Stimulated activated effector memory CD8-positive, alpha-beta T cell treated with anti-CD3 and anti-CD28 coated beads, Interleukin-12 subunit alpha, Interleukin-12 subunit beta, amount 100 ng/mL, for 72 hours (primary cell): Measurements from ENCODE around the gene CDK6.

Source experiments
- ATAC-seq: fragments of 150-1000 bp; cut with Tn5 transposase; 2 replicates; pipeline ENCODE4 v1.10.0; 2021
- DNase-seq, 2 donors: peaks; one replicate each; pipeline ENCODE4 v3.0.0; 2021 to 2022; ENCODE audit warnings: low spot score in 2 of 2
- H3K27ac Mint-ChIP-seq: one replicate; pipeline ENCODE4 v1.8.0; 2022; ENCODE audit warnings: mild to moderate bottlenecking, mixed read lengths
- H3K36me3 Mint-ChIP-seq: one replicate; pipeline ENCODE4 v1.8.0; 2022; ENCODE audit warnings: mild to moderate bottlenecking, mixed read lengths
- H3K4me1 Mint-ChIP-seq: one replicate; pipeline ENCODE4 v1.8.0; 2022; ENCODE audit warnings: mixed read lengths
- H3K4me3 Mint-ChIP-seq: one replicate; pipeline ENCODE4 v1.8.0; 2022; ENCODE audit warnings: mild to moderate bottlenecking, mixed read lengths
- H3K9me3 Mint-ChIP-seq: one replicate; pipeline ENCODE4 v1.8.0; 2022; ENCODE audit warnings: mixed read lengths

The CDK6 gene

DNA sequence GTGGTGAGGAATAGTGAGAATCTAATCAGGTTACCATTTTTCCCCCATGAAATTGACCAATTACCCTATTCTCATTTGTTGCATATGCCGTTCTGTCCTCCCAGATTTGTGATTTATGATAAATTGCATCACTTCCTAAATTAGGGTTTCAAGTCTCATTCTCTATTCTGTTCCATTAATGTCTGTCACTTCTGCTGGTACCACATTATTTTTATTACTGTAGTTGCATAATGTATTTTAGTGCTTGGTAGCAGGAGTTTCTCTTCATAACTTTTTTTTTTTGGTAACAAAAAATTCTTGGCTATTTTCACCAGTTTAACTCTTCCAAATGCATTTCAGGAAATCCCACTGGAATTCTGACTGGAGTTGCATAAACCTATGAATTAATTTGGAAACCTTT is 202.2 kb downstream of the CDK6 start:
- Mint-ChIP-seq H3K27ac (peak overlapping the region; percentile 92), H3K36me3 (peaks cover 92% of the 10 kb centered on the region), H3K4me3 (peak overlapping the region; percentile 55), H3K9me3 (peaks cover 3% of the 10 kb centered on the region), H3K4me1 (peaks cover 73% of the 10 kb centered on the region)
- DNase-seq: no peak
- ATAC-seq: no peak

DNA sequence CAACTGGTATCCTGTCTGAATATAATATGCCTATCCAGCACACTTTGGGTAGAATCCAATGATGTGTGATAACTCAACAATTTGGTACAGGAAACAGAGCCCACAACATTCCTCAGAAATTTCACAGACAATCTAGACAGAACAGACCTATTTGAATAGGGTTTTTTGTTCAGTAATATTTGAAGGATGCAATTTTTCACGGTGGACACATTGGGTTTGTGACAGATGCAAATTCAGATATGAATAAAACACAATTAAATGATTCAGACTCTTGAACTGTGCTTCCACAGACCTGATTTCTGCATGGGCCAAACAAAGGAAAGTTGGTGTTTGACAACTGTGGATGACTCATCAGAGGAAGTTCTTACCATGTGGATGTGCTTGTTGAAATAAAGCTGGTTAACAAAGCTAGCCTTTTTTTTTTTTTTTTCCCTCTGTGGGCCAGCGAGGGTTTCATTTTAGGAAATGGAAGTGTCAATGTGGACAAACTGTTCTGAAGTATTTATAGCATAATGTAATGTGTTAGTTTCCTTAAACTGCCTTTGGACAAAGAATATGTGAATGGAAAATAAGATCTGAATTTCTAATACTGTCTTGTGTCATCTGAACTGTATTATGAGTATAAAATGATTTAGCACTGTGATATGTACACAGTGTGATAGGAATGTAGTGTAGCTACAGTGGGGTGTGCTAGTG is 203.0 kb downstream of the CDK6 start:
- Mint-ChIP-seq H3K27ac (peak overlapping the region; percentile 92), H3K9me3 (peaks cover 6% of the 10 kb centered on the region), H3K4me1 (peaks cover 73% of the 10 kb centered on the region), H3K4me3 (peak overlapping the region; percentile 55), H3K36me3 (peaks cover 92% of the 10 kb centered on the region)
- peak; percentile 57 for ATAC-seq
- DNase-seq: no peak

DNA sequence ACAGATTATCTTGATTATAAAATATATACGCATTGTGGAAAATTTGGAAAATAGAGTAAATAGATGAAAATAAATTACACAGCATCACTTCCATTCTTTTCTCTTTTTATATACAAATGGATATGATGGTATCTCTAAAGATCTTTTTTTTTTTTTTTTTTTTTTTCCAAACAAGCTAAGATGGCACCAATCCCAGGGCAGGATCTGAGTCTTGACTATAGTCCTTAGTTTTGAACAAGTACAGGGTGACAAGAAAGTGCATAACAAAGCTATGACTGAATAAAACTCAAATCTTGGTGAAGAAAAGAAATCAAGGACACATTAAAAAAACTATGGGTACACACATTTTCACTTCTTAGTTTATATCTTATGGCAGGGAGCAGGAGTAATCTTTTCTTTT is 203.6 kb downstream of the CDK6 start:
- peaks cover 74% of the 10 kb centered on the region for H3K4me1 Mint-ChIP-seq
- DNase-seq (no peak), ATAC-seq (no peak)
- peaks cover 93% of the 10 kb centered on the region for H3K36me3 Mint-ChIP-seq
- H3K27ac Mint-ChIP-seq: peak overlapping the region; percentile 92
- peak overlapping the region; percentile 55 for H3K4me3 Mint-ChIP-seq
- H3K9me3 Mint-ChIP-seq: peaks cover 6% of the 10 kb centered on the region

DNA sequence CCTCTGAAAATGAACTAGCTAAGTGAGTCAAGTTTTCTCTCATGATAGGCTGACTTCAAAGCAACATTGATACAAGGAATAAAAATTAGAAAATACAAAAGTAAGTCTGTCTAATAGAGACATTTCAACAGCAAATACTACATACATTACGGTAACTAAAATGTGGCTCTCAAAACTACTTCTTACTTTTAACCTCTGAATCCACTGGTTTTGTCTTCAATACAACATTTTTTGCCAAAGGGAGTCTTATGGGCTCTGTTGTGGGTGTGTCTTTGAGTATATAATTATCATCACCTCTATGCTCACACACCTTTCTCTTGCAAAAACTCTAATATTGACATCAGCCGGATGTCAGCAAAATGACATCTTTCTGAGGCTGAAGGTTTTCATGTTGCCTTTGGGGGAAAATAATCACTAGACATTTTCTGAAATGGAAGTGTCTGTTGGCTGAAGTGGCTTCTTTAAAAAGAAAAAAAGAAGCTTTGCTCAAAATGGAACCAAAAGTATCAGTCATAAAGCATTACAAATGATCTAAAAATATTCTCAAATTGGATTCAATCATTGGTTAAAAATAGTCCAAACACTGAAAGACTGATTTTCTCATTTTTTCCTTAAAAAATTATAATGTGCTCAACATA is 204.4 kb downstream of the CDK6 start:
- H3K9me3 Mint-ChIP-seq: peaks cover 6% of the 10 kb centered on the region
- H3K27ac Mint-ChIP-seq: peak overlapping the region; percentile 92
- H3K4me3 Mint-ChIP-seq: peak overlapping the region; percentile 46
- ATAC-seq (peak; percentile 1), DNase-seq (no peak)
- H3K4me1 Mint-ChIP-seq: peaks cover 82% of the 10 kb centered on the region
- H3K36me3 Mint-ChIP-seq: peaks cover 95% of the 10 kb centered on the region

DNA sequence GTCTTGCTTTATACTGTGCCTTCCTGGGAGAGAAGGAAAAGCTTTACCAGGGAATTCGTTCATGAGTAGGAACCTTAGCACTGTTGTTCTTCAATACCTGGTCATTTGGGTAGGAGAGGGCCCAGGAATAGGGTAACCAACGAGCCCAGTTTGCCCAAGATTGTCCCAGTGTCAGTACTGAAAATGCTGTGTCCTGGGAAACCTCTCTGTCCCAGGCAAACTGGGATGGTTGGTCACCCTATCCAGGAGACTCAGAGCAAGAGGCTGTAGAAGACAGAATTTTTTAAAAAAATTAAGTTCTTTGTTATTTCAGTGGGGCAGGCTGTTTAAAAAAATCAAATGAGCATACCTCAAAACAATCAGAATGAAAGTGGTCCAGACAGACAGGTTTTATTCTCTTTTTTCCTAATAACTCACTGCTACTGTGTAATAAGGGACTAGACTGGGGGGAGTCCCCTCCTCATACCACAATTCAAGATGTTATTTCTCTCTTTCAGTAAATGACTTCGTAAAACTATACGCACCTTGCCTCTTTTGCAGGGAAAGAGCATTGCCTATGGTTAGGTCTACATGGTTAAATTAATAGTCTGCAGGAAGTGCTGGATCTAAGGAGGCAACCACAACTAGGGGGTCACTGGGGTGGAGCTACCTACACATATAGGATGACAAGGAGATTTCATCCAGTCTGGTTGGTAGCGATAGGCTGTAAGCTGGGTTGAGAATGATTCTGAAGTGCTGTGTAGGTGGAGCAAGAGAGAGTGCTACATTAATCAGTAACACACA is 205.1 kb downstream of the CDK6 start:
- Mint-ChIP-seq H3K36me3 (peaks cover 95% of the 10 kb centered on the region), H3K9me3 (peaks cover 6% of the 10 kb centered on the region), H3K27ac (peak overlapping the region; percentile 92), H3K4me3 (peak overlapping the region; percentile 46), H3K4me1 (peaks cover 89% of the 10 kb centered on the region)
- DNase-seq: peak in 1 of 2 donors; percentile 84
- peak; percentile 88 for ATAC-seq

DNA sequence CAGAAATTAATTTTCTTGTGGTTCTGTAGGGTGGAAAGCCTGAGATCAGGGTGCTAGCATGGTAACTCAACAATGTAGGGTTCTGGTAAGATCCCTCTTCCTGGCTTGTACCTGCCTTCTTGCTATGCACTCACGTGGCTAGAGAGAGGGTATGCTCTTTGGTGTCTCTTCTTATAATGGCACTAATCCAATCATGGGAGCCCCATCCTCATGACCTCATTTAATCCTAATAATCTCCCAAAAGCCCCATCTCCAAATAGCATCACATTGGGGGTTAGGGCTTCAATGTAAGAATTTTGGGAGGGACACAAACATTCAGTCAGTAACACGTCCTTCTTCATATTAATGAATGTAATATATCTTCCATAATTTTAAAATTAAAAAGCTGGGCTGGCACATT is 206.6 kb downstream of the CDK6 start:
- ATAC-seq: no peak
- H3K4me3 Mint-ChIP-seq: peak overlapping the region; percentile 46
- H3K9me3 Mint-ChIP-seq: peaks cover 6% of the 10 kb centered on the region
- H3K27ac Mint-ChIP-seq: peak overlapping the region; percentile 92
- peaks cover 90% of the 10 kb centered on the region for H3K4me1 Mint-ChIP-seq
- peaks cover 92% of the 10 kb centered on the region for H3K36me3 Mint-ChIP-seq
- no peak for DNase-seq

DNA sequence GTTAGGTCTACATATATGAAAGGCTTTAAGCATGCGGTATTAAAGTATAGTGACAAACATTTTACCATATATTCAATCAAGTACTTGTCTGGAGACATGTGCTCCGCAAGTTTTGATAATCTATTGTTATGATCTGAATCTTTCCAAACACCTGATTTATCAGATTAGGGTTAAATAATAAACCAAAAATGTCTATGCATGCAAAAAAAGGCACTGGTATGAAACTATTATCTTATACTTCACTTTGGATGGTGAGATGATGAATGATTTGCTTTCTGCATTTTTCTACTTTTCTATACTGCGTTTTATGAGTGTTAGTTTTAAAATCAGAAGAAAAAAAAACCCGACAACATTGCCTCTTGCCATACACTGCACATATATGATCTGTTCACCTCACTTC is 208.4 kb downstream of the CDK6 start:
- H3K4me1 Mint-ChIP-seq: peaks cover 86% of the 10 kb centered on the region
- peaks cover 92% of the 10 kb centered on the region for H3K36me3 Mint-ChIP-seq

DNA sequence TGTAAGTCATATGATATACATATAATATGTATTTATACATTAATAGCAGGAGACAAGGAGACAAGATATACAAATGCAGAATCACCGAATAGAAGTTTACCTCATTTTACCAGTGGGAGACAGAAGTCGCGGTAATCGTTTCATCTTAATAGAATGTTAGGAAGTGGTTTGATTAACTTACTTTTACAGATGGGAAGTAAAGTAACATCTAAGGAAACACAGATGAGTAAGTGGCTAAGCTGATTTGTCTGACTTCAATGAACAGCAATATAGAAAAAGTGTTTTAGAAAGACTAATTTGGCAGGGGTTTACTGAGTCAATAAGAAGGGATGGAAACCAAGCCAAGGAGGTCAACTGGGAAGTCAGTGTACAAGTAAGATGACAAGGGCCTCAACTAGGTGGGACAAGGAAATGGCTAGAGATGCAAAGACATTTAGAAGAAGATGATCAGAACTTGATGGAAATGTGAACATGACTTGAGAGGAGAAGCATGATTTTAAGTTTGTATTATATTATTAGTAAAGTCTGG is 210.0 kb downstream of the CDK6 start:
- ATAC-seq: no peak
- no peak for DNase-seq
- Mint-ChIP-seq H3K4me3 (peak overlapping the region; percentile 0), H3K4me1 (peaks cover 89% of the 10 kb centered on the region), H3K27ac (peak overlapping the region; percentile 89), H3K36me3 (peaks cover 92% of the 10 kb centered on the region), H3K9me3 (peaks cover 6% of the 10 kb centered on the region)

More for the DNA sequence above, 208.4 kb downstream of the CDK6 start:
- Mint-ChIP-seq H3K4me3 (no peak overlapping the region), H3K9me3 (peaks cover 6% of the 10 kb centered on the region), H3K27ac (no peak overlapping the region)
- ATAC-seq: no peak
- DNase-seq: no peak

DNA sequence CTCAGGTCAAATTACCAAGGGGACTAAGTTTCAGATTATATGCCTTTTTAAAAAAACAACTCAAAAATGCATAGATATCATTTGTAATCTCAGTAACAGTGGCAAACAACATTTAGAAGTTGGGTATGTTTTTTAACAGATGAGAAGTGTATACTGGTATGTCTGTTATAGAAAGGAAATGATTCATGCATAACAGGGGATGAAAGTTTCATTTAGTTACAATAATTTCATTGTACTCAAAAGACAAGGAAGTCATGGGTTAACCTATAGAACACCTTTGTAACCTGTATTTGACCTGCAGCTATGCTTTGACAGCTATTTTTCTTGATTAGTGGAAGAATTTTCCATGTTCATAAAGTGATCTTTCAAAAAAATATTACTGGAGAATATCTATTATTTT is 210.8 kb downstream of the CDK6 start:
- peaks cover 88% of the 10 kb centered on the region for H3K4me1 Mint-ChIP-seq

DNA sequence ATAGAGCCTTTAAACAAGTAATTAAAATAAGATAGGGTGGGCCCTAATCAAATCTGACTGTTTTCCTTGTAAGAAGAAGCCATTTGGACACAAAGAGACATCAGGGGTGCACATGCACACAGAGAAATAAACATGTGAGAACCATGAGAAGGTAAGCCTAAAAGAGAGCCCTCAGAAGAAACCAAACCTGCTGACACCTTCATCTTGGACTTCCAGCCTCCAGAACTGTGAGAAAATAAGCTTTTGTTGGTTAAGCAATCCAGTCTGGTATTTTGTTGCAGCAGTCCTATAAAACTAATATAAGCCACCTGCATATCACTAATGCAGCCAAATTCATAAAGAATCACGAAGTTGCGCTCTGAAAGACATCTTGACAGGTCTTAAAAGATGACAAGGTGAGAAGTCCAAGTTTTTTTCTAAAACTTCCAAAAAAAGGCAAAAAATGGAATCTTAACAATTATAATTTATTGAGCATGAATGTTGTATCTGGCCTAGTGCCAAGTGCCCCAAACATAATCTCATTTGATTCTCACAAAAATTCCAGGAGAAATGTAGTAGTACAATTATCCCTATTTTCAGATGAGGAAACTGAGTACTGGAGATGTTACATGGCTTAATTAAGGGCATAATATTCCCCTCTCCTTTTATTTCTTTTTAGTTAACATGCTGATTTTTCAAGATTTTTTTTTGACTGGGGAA is 211.9 kb downstream of the CDK6 start:
- Mint-ChIP-seq H3K4me3 (no peak overlapping the region), H3K36me3 (peaks cover 94% of the 10 kb centered on the region), H3K4me1 (peaks cover 77% of the 10 kb centered on the region), H3K9me3 (peaks cover 3% of the 10 kb centered on the region), H3K27ac (peak overlapping the region; percentile 89)
- ATAC-seq (no peak), DNase-seq (no peak)

More for the DNA sequence above, 210.8 kb downstream of the CDK6 start:
- Mint-ChIP-seq H3K4me3 (peak overlapping the region; percentile 37), H3K36me3 (peaks cover 92% of the 10 kb centered on the region), H3K9me3 (peaks cover 6% of the 10 kb centered on the region), H3K27ac (peak overlapping the region; percentile 89)
- ATAC-seq (peak; percentile 80), DNase-seq (no peak)

DNA sequence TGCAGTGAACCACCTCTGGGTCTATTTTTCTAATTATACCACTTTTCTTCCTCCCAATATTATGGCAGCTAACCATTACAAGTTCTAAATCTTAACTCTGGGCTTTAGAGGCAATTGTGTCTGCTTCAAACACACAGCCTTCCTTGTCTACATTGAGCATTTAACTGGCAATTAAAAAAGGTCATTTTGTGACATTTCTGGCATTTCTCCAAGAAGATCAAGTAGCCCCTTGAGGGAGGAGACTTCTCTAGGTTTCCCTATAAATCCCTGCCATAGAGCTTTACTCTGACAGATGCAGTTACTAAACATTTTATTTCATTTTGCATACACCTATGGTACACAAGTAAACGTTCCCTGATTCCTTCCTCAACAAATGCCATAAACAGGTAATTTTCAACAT is 212.8 kb downstream of the CDK6 start:
- Mint-ChIP-seq H3K27ac (peak overlapping the region; percentile 30), H3K36me3 (peaks cover 93% of the 10 kb centered on the region), H3K4me3 (no peak overlapping the region), H3K9me3 (no peaks in the 10 kb centered on the region), H3K4me1 (peaks cover 68% of the 10 kb centered on the region)
- DNase-seq (no peak), ATAC-seq (no peak)

DNA sequence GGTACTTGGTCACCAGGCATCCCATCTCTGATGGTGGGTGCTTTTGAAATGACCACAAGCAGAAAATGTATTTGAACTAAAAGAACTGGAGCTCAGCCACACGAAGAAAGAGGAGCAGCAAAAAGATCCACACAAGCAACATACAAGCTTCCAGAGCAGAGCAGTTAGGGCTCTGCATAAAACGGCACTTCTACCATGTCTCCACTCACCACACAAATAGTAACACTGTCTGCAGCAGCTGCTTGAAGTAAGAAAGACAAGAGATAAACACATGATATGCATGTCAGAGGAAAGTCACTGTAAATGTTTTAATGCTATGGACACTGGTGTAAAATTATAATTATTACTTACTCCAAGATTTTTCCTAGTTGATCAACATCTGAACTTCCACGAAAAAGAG is 213.7 kb downstream of the CDK6 start:
- peaks cover 63% of the 10 kb centered on the region for H3K4me1 Mint-ChIP-seq
- DNase-seq (no peak), ATAC-seq (no peak)
- H3K27ac Mint-ChIP-seq: peak overlapping the region; percentile 88
- peaks cover 93% of the 10 kb centered on the region for H3K36me3 Mint-ChIP-seq
- no peak overlapping the region for H3K4me3 Mint-ChIP-seq
- no peaks in the 10 kb centered on the region for H3K9me3 Mint-ChIP-seq

DNA sequence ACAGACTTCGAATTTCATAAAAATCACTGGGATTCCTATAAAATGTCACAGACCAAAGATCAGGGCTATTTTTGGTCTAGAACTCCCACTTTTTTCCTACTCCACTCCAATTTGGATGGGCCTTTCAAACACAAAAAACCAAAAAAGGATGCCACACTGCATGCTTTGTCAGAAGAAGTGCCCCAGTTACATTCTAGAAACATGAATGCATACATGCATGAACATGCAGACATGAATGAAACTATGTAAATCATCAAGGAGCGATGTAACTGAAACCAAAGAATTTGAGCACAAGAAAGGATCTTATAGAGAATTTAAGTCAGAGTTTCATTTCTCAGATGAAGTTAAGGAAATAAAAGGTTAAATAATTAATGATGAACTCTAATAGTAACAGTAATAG is 214.3 kb downstream of the CDK6 start:
- DNase-seq (no peak), ATAC-seq (no peak)
- H3K4me3 Mint-ChIP-seq: peak overlapping the region; percentile 43
- peaks cover 56% of the 10 kb centered on the region for H3K4me1 Mint-ChIP-seq
- no peaks in the 10 kb centered on the region for H3K9me3 Mint-ChIP-seq
- peaks cover 93% of the 10 kb centered on the region for H3K36me3 Mint-ChIP-seq
- peak overlapping the region; percentile 88 for H3K27ac Mint-ChIP-seq

DNA sequence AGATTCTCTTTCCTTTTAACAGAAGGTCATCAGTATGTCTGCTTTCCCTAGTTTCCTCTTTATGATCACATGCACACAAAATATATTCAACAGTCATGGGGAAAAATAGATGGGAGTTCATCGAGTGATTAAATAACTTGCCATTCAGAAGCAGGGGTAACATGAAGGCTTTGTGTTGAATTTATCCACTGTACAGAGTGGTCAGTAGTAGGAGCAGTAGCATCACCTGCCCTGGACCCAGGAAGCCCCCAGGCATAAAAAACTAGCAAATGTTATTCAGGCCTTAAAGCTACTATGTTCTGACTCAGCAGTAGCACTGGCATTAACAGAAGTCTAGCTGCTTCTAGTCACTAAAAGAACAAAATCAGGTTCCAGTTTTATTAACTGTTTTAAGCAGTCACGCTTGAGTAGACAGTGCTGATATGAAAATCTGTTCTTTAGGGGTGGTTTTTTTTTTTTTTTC is 214.8 kb downstream of the CDK6 start:
- H3K4me3 Mint-ChIP-seq: peak overlapping the region; percentile 43
- peaks cover 52% of the 10 kb centered on the region for H3K4me1 Mint-ChIP-seq
- DNase-seq (no peak), ATAC-seq (peak; percentile 48)
- H3K27ac Mint-ChIP-seq: peak overlapping the region; percentile 88
- no peaks in the 10 kb centered on the region for H3K9me3 Mint-ChIP-seq
- peaks cover 93% of the 10 kb centered on the region for H3K36me3 Mint-ChIP-seq
